GM19438 (cell line): ENCODE measurements around the gene CIAO1.
A peak's percentile ranks its signal among the peaks of the same experiment; 100 is the strongest.
"Not testable (repeated sequence)": the region's sequence is repeated elsewhere in the genome, so short reads cannot be mapped to it uniquely, and the experiment has no call there.

ENCODE experiments used
- ATAC-seq: cut with Tn5 transposase; IDR thresholded peaks from one replicate; pipeline ENCODE4 v1.9.1; 2021; ENCODE audit warnings: low read depth; ENCODE audit not compliant: unreplicated experiment

CIAO1 gene

DNA sequence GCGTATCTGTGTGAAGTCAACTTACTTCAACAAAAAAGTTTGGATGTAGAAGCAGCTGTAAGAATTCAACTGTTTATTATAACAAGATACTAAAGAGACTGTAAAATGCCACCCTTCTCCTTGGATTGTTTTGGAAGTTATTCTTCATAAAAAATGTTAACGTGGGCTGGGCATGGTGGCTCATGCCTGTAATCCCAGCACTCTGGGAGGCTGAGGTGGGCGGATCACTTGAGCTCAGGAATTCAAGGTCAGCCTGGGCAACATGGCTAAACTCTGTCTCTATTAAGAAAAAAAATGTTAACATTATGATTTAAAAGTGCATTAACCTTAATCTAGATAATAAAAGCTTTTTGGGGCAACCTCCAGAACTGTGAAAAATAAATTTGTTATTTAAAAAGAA lies 7.7 kb downstream of the CIAO1 start:
- no peak for ATAC-seq

DNA sequence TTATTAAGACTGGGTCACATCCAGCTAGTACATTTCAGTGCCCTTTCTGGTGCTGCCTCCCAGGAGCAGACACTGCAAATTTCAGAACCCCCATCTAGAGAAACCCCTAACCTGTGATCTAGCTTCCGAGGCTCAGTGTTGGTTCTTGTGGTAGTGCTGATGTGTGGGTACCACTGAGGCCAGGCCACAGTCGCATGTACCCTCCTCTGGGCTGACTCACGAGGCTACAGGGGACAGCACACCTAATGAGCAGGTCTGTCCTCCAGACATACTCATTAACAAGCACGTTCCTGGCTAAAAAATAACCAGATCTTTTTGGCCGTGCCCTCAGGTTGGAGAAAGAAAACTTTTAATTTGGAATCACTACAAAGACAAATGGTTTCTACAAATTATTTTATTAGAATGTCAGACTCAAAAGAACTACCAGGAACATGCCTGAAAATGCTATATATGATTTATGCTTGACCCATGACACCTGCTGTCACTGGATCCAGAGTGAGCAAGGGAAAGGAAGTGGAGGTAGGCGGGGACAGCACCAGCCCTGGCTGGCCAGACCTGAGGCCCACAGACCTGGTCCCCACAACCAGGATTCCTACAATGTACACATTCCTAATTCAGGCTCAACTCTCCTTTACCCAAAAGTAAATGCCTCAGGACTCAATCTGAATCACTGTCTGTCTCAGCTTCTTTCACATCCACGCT lies 8.5 kb downstream of the CIAO1 start:
- ATAC-seq = no peak

DNA sequence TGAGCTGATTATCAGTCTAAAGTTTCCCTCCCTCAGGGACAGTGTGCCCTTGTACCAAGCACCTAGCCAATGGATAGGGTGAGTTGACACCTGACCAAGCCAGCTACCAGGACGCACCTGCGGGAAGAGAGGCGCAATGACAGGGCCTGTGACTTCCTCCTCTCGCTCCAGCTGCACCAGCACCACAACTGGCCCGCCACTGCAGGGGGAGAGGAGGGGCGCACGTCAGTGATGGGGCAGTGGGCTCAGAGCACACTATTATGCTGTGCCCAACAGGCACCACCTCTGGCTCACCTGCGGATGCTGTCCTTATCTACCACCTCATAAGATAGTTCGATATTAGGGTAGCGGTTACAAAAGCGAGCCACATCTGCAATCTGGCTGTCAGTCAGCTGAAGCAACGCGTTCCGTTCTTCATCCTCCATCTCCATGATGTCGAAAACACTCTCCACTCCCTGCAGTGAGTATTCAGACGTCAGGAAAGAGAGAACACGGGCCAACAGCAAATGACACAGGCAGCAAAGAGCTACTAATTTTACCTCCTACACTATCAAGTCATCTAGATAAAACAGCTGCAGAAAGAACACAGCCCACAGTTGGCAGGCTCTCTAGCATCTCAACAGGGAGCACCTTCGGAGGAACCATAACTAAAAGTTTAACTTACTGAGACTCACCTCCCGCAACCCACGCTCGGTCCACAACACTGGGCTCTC lies 10.9 kb downstream of the CIAO1 start:
- no peak for ATAC-seq

DNA sequence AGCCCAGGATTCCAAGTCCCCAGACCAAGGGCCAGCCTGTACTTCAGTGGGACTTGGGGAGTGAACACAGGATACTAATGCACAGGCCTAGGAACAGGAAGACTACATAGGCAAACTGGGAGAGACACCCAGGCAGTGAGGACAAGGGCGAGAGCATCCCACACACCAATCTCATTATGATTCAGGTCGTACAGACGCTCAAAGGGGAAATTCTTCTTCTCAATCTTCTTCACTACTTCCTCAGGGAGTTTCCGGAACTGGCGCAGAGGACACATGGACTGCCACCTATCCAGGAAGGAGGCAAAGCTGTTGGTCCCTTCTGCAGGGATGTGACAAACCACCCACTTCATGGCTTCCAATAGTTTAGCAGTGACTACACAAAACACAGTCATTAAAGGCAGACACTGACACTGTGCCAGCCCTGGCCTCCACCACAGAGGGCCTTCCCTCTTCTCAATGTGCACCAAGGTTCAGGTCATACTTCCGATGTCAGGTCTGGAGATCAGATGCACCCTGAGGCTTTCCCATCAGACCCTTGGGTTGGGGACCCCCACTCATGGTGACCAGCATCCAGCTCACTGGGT lies 21.3 kb downstream of the CIAO1 start:
- no peak for ATAC-seq

DNA sequence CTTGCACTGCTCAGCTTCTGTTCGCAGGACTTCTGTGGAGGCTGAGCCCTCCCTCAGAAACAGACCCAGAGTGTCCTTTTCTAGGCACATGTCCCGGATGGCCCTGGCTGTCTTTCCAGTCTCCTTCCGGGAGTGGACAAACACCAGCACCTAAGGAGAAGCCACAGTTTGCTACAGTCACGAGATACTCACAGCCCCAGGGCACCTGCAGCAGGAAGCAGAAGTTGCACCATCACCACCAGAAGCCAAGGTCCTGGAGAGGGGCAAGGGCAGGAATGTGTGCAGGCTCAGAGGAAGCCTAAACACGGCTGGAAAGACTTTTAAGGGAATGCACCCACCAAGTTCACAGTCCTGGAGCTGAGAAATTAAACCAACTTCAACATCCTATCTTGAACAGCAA lies 25.7 kb downstream of the CIAO1 start:
- ATAC-seq = no peak

DNA sequence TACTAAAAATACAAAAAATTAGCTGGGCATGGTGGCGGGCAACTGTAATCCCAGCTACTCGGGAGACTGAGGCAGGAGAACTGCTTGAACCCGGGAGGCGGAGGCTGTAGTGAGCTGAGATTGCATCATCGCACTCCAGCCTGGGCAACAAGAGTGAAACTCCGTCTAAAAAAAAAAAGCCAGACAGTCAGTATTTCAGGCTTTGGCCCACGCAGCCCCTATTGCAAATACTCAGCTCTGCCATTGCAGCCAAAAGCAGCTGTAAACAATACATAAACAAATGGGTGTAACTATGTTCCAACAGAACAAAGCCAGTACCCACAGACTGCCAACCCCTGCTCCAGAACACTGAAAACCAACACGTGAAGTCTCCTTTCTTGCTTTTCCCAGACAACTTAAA lies 28.2 kb downstream of the CIAO1 start:
- not testable (repeated sequence) for ATAC-seq

DNA sequence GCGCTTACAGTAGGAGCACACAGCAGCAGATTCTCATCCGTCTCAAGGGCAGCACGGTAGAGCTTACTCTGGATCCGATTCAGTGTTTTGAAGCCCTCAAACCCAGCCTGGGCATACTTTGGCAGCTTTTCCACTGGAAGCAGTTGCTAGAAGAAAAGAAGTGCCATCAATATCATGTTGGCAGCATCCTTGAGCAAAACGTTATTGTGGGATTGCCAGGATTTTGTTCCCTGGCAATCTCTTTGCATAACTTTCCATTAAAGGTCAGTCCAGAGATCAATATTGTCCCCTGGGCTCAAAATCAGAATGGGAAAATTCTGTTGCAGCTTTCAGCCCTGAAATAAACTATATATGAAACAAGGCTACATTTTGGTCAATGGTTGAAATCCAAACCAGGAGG lies 30.9 kb downstream of the CIAO1 start:
- no peak for ATAC-seq

DNA sequence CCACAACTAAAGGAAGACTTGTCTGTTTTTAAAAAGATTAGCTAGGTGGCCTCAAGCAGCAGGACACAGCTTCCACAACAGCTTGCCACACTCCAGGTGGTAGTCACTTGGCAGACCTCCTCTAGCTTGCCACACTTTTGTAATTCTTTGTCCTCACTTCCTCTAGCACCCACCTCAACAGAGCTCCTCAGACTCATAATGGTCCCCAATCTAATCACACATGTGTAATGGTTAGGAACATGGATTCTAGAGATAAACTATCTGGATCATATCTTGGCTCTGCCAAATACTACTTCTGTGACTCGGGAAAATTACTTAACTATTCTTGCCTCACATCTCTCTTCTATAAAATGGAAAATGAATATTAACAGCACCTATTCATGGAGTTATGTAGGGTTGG lies 35.8 kb downstream of the CIAO1 start:
- ATAC-seq = no peak

DNA sequence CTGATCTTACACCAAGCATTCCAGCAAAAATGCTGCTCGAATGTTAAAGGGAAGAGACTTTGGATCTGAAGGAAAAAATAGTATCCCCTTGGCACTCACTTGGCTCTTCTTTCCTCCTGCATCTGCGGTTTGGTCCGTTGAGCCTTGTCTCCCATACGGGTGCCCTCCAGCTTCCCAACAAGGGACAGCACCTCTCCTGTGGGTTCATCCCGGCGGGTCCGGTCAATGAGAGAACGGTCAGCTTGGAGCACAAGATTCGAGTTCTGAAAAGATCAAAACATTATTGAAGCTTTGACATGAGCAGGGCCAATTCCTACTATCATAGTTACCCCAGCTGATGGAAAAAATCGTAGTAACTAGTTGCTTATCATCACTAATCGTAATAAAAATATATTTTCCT lies 38.6 kb downstream of the CIAO1 start:
- no peak for ATAC-seq

DNA sequence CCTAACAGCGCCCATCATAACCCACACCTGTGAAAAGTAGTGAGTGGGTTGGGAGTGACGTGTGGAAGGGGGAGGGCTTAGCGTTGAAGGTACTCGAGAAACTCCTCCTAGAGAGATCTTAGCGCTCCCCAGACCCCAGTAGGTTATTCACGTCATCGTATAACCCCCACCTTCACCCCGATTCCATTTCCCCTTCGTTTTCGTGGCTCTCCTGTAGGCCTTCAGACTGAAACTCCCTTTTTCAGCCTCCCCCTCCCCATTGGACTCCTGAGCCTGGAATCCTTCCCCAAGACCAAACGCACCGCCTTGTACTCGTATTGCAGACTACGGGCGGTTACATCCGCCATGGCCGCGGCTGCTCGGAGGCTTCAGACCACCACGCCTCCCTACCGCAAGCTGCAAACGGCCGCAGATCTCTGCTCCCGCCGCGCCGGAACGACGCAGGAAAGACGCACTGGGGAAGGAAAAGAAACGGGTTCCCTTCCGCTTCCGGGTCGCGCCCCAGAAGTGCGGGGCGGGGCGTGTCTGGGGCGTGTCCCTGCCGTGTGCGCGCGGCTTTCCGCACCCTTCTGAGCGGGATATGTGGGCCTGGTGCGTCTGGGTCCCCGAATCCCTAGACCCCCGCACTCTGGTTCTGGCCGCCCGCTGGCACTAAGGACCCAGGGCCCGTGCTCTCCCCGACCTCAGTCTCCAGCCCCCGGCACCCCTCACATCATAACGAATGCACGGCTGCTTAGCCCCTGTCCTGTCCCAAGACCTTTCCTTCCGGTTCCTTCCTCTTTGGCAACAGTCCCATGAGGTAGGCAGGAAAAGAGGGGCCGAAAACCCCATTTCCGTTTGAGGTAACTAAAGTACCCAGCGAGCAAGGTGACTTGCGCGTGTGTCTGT lies 39.3 kb downstream of the CIAO1 start, which contains the start of gene SNRNP200:
TSS of gene SNRNP200 (minus strand) at position 456 of the 888 bp plus-strand sequence. CDS start at position 347, 109 bp downstream.
- ATAC-seq = peak; percentile 84

DNA sequence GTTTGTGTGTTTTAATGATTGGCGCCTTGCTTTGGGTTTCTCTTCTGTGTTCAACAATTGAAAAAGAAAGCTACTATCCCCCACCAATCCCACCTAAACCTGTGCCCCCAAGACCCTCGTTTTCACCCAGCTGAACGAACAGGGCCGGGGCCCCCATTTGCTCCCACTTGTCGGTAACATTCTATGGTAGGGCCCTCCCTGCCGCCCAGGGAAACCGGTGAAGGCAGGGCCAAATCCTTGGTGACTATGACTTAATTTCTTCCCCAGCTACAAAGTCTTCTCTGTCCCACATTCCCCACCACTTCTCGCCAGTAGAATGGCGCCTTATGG lies 39.9 kb downstream of the CIAO1 start:
- ATAC-seq = no peak

DNA sequence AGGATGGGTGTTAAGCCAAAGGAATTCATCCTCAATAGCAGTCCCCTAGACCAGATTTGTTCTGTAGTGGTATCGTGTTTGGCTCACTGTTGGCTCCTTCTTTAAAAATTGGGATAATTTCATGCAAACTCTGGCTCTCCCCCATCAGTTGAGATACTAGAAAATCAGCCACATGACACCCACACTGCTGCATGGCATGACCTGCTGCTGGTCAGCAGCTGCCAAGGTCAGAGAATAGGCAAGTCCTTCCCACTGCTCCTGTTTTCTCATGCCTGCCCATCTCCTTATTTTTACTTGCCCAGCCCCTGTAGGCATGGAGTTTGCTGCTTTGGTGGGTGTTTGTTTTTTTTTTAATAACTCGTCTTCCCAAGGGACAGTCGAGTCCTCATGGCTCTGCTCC lies 40.3 kb downstream of the CIAO1 start:
- ATAC-seq = no peak

DNA sequence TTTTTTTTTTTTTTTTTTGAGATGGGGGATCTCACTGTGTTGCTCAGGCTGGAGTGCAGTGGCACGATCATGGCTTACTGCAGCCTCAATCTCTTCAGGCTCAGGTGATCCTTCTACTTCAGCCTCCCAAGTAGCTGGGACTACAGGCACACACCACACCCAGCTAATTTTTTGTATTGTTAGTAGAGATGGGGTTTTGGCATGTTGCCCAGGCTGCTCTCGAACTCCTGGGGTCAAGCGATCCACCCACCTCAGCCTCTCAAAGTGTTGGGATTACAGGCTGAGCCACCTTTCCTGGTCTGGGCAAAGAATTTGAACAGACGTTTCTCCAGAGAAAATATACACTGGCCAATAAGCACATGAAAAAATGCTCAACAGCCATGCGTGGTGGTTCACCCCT lies 42.2 kb downstream of the CIAO1 start:
- ATAC-seq = no peak

DNA sequence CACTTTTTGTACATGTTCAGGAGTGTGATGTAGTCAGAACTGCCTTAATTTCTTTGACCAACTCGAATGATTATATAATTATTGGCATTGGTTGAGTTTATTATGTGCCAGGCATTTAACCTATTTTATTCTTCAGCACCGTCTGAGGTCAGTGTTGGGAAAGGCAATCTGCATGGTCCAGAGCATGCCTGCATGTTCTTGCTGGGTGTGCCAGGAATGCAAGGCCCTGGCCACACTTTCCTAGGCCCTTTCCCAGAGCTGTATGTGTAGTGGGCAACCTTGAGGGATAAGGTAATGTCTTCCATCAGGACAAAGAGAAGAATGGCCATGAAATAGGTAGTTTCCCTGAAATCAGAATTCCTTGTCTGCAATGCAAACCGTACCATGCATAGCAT lies 49.0 kb downstream of the CIAO1 start:
- no peak for ATAC-seq

DNA sequence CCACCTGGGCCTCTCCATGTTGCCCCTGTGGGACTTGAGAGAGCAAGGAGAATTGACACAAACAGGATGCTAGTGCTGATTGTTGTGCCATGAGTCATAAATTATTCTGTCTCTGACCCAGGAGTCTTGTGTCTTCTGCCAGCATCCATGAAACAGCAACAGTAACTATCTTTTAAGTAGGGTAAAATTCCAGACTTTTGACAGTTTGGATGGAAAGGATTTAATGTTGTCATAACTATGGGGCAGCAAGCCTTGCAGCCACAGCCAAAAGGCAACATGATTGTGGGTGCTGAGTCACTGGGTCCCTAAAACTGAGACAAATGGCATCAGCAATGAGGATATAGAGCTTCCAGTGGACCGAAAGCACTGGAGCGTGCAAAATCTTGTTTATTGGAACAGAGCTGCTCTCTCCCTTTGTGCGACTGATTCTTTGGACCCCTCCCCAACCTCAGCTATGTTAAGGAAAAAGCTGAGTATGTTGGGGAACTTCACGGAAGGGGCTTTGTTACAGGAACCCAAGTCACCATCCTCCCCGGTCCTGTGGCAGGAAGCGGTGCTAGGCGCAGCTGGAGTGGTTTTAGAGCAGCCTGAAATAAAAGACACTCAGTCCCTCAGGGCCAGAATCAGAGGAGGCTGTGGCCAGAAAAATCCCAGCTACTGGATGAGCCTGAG lies 49.5 kb downstream of the CIAO1 start:
- ATAC-seq = peak; percentile 58

DNA sequence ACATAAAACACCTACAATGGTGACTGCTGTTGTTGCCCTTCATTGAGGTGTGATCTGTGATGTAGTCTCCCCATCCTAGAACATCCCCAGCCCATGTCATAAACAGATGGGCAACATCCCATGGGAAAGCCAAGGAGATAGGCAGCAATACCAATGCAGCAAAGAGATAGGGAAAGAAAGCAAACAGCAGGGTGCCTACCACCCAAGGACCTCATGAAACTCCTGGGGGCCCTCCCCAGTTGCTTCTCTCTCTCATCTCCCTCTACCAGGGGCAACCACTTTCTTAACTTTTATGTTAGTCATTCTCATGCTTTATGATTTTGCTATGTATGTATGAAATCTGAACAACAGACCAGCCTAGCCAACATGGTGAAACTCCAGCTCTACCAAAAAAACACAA lies 51.0 kb downstream of the CIAO1 start:
- ATAC-seq = no peak

DNA sequence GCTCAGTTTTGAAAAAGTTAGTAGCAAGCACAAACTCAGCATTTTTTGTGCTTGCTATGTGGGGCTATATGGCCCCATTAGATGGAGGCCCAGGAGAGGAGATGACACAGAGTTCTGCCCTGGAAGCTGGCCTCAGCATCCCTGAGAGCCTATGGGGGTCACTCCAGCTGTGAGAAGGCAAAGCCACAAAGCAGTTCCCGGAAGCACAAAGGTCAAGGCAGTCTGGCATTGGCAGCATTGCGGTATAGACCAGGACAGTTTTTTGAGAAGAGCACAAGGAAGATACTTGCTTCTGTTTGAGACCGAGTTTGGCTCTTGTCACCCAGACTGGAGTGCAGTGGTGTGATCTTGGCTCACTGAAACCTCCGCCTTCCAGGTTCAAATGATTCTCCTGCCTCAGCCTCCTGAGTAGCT lies 51.6 kb downstream of the CIAO1 start:
- no peak for ATAC-seq

DNA sequence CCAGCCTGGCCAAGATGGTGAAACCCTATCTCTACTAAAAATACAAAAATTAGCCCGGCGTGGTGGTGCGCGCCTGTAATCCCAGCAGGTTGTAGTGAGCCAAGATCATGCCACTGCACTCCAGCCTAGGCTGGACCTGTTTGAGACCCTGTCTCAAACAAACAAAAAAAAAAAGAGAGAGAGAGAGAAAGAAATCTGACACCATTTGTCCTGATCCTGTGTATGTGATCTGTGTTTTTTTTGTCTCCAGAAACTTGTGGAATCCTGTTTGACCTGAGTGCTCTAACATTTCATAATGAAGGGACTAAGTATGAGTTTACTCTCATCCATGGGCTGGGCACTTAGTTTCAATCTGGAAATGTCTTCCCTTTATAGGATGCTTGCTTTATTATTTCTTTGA lies 52.7 kb downstream of the CIAO1 start:
- ATAC-seq = no peak

DNA sequence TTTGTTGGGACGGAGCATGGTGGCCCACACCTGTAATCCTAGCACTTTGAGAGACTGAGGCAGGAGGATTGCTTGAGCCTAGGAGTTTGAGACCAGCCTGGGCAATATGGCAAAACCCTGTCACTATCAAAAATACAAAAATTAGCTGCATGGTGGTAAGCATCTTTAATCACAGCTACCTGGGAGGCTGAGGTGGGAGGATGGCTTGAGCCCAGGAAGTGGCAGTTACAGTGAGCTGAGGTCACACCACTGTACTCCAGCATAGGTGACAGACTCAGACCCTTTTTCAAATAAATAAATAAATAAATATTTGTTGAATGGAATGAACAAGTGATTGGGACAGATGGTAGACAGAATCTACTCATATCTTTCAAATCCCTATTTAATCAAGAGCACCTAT lies 53.4 kb downstream of the CIAO1 start:
- no peak for ATAC-seq

DNA sequence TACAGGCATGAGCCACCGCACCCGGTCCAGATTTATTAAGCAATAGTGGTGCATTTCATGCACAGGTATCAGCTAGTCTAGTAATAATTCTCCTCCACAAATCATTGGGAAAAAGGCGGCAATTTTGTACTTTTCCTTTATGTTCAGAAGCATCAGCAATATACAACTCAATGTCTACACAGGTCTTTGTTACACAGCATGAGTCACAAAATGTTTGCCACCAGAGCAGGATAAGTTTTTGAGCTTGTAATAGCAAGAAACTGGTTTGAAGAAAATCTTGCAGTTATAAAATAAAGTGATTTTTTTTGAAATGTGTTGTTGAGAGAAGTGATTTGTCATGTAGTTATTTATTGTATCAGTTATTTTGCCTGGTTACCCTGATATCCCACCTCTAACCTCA lies 54.3 kb downstream of the CIAO1 start:
- ATAC-seq = no peak
